B cell (primary cell): Measurements from ENCODE around the gene EMC10. TPM values are rescaled to one million over a fixed set of nuclear protein-coding genes. Genes with fewer than 3 reads are reported as not detected.

Experiments used
- ATAC-seq: fragments of 200-7000 bp; cut with Tn5 transposase; one replicate; pipeline ENCODE4 v1.10.0; 2021; ENCODE audit warnings: low read depth, mild to moderate bottlenecking, moderate number of reproducible peaks, moderate library complexity
- CTCF ChIA-PET: fragments of 350-600 bp; sonication (Branson Sonifier 250); formaldehyde crosslinking; loops from one replicate; lab custom pipeline; 2021; ENCODE audit warnings: antibody characterized with exemption, inconsistent platforms; lab: Charles Lee
- POLR2A ChIA-PET: fragments of 350-600 bp; sonication (Branson Sonifier 250); formaldehyde crosslinking; loops from one replicate; lab custom pipeline; 2021; ENCODE audit warnings: antibody characterized with exemption; lab: Charles Lee
- DNase-seq: peaks from one replicate; pipeline ENCODE4 v3.0.0; 2013
- H2AFZ ChIP-seq: 2 replicates; pipeline ENCODE4 v1.6.1; 2012; ENCODE audit warnings: mild to moderate bottlenecking, low read depth, low read length; ENCODE audit not compliant: insufficient read depth, poor library complexity, severe bottlenecking
- H3K27ac ChIP-seq, 2 donors: 1 replicate in 1 of 2; 2 replicates in 1 of 2; pipeline ENCODE4 v1.5.1; 2012 to 2013; ENCODE audit warnings: low read length in 2 of 2, mild to moderate bottlenecking in 2 of 2, moderate library complexity in 1 of 2
- H3K27me3 ChIP-seq, 4 experiments: fragments of 200-600 bp in 1 of 4; sonication (generic) in 1 of 4; replicated peaks in 1 of 4; 1 replicate in 2 of 4; 2 replicates in 2 of 4; pipeline versions ENCODE4 v1.6.1 to v1.7.0; 2013 to 2016; ENCODE audit warnings: low read length in 3 of 4, mild to moderate bottlenecking in 2 of 4, mixed read lengths in 1 of 4, moderate library complexity in 1 of 4; ENCODE audit not compliant: insufficient read depth in 4 of 4, control insufficient read depth in 3 of 4; ENCODE audit errors: control extremely low read depth in 1 of 4
- H3K36me3 ChIP-seq, 2 experiments: replicated peaks in 1 of 2; 1 replicate in 1 of 2; 2 replicates in 1 of 2; pipeline versions ENCODE4 v1.6.1 to v1.7.1; 2013; ENCODE audit warnings: low read length in 1 of 2; ENCODE audit not compliant: insufficient read depth in 2 of 2, control insufficient read depth in 1 of 2; ENCODE audit errors: control extremely low read depth in 1 of 2, extremely low read depth in 1 of 2
- H3K4me1 ChIP-seq, 2 donors: fragments of 200-600 bp in 1 of 2; sonication (generic) in 1 of 2; 1 replicate in 1 of 2; 2 replicates in 1 of 2; pipeline versions ENCODE4 v1.5.1 to v1.6.1; 2013 to 2017; ENCODE audit warnings: low read length in 2 of 2; ENCODE audit not compliant: control insufficient read depth in 2 of 2, insufficient read depth in 2 of 2
- H3K4me2 ChIP-seq: replicated peaks from 2 replicates; pipeline ENCODE3; 2012; ENCODE audit warnings: mild to moderate bottlenecking, low read depth, low read length; ENCODE audit not compliant: poor library complexity, severe bottlenecking
- H3K4me3 ChIP-seq, 5 experiments: fragments of 200-600 bp in 1 of 5; sonication (generic) in 1 of 5; 1 replicate in 3 of 5; 2 replicates in 2 of 5; pipeline versions ENCODE4 v1.5.1 to v1.7.0; 2011 to 2016; ENCODE audit warnings: low read length in 4 of 5, mild to moderate bottlenecking in 4 of 5, low read depth in 2 of 5, control low read depth in 1 of 5, moderate library complexity in 1 of 5; ENCODE audit not compliant: insufficient read depth in 1 of 5; ENCODE audit errors: control extremely low read depth in 1 of 5, extremely low read depth in 1 of 5
- H3K79me2 ChIP-seq: fragments of 200-600 bp; sonication (generic); one replicate; pipeline ENCODE4 v1.6.0; 2016; ENCODE audit warnings: low read length; ENCODE audit not compliant: control insufficient read depth, insufficient read depth
- H3K9ac ChIP-seq: fragments of 200-600 bp; sonication (generic); 2 replicates; pipeline ENCODE4 v1.6.1; 2017; ENCODE audit warnings: mild to moderate bottlenecking, low read length, moderate library complexity
- H3K9me3 ChIP-seq, 3 donors: one replicate each; pipeline versions ENCODE4 v1.6.1 to v1.7.1; 2013; ENCODE audit warnings: low read length in 2 of 3; ENCODE audit not compliant: control insufficient read depth in 2 of 3, insufficient read depth in 1 of 3; ENCODE audit errors: control extremely low read depth in 1 of 3
- H4K20me1 ChIP-seq: 2 replicates; pipeline ENCODE4 v1.6.0; 2012; ENCODE audit warnings: mild to moderate bottlenecking, low read length; ENCODE audit not compliant: insufficient read depth, control insufficient read depth, poor library complexity, severe bottlenecking
- H3K27ac Mint-ChIP-seq: one replicate; pipeline ENCODE4 v1.8.0; 2021; ENCODE audit warnings: mixed read lengths
- H3K27me3 Mint-ChIP-seq: one replicate; pipeline ENCODE4 v1.8.0; 2021; ENCODE audit warnings: mixed read lengths
- H3K4me1 Mint-ChIP-seq: one replicate; pipeline ENCODE4 v1.8.0; 2021; ENCODE audit warnings: mixed read lengths
- H3K4me3 Mint-ChIP-seq: one replicate; pipeline ENCODE4 v1.8.0; 2021; ENCODE audit warnings: mixed read lengths
- H3K9me3 Mint-ChIP-seq: one replicate; pipeline ENCODE4 v1.8.0; 2022; ENCODE audit warnings: mixed read lengths; ENCODE audit not compliant: insufficient read depth
- CTCF ChIP-seq: fragments of 200-600 bp; IDR thresholded peaks from one replicate; pipeline ENCODE4 v1.8.0; 2022; ENCODE audit warnings: antibody characterized with exemption, mild to moderate bottlenecking
- EZH2 ChIP-seq: IDR thresholded peaks from 2 replicates; pipeline ENCODE4 v1.6.1; 2012; ENCODE audit warnings: borderline replicate concordance, low read depth, mild to moderate bottlenecking, moderate library complexity, low read length; ENCODE audit not compliant: insufficient read depth, poor library complexity, severe bottlenecking
- WGBS: methylation state at CpG from one replicate; pipeline ENCODE4 v1.1.5; 2013; ENCODE audit warnings: missing lambda C conversion rate; ENCODE audit not compliant: insufficient coverage; 5-methylcytosine and 5-hydroxymethylcytosine counted together
- intact Hi-C: fragments of 100-400 bp; cut with micrococcal nuclease; formaldehyde crosslinking; loops from one replicate; pipeline ENCODE4 v1.10.0; 2022
- polyA plus RNA-seq: library from polyadenylated mRNA; depleted of rRNA; stranded (reverse); fragments of >200 nt; gene quantifications from 2 replicates; pipeline ENCODE4 v1.2.3, GENCODE V29; 2012
- total RNA-seq, 2 donors: library from RNA; stranded (reverse); fragments of 120-200 nt in 1 of 2; gene quantifications; 1 replicate in 1 of 2; 2 replicates in 1 of 2; pipeline versions ENCODE4 v1.2.3 to v1.2.4, GENCODE V29; 2013 to 2022

EMC10 gene
- total and polyA plus RNA-seq, 2 donors (not counting 1 experiment from before 2014, with no cell fraction given), result 51.1 to 88.1 TPM

GRCh38 chr19:50444059-50444458, 32.2 kb upstream of the EMC10 start:
- H3K4me3 Mint-ChIP-seq, result no peak overlapping the region
- no peaks in the 10 kb centered on the region for H3K27me3 Mint-ChIP-seq
- no peak overlapping the region for H3K9ac ChIP-seq
- no peaks in the 10 kb centered on the region for H3K4me1 ChIP-seq
- no peak overlapping the region for H3K27ac Mint-ChIP-seq
- H3K9me3 Mint-ChIP-seq, result peaks cover 2% of the 10 kb centered on the region
- POLR2A ChIA-PET, result interaction anchor here (0.6 kb wide), 1 partner anchor 113 kb away, joined by 5 read pairs; no protein-coding TSS in a partner anchor
- no peaks in the 10 kb centered on the region for H3K79me2 ChIP-seq
- H3K36me3 ChIP-seq, result no peaks in the 10 kb centered on the region
- H4K20me1 ChIP-seq, result no peaks in the 10 kb centered on the region
- intact Hi-C loops, result no loop called here
- no peak overlapping the region for H3K27ac ChIP-seq
- DNase-seq, result no peak
- H3K4me2 ChIP-seq, result no peak overlapping the region
- TF ChIP-seq CTCF, result no peak
- no peak for TF ChIP-seq EZH2
- ATAC-seq, result no peak
- H2AFZ ChIP-seq, result no peak overlapping the region
- H3K4me3 ChIP-seq, result no peak overlapping the region
- no peaks in the 10 kb centered on the region for H3K4me1 Mint-ChIP-seq
- no peaks in the 10 kb centered on the region for H3K27me3 ChIP-seq
- peaks cover 0 to 7% (median 0%) of the 10 kb centered on the region in 3 donors for H3K9me3 ChIP-seq
- CTCF ChIA-PET, result no interaction called here
- WGBS, result 80% methylated on average over 1 of the region's 1 CpG

- H3K9me3 ChIP-seq, result peaks cover 0 to 7% (median 0%) of the 10 kb centered on the region in 3 donors
- Mint-ChIP-seq H3K27ac (no peak overlapping the region), H3K27me3 (no peaks in the 10 kb centered on the region), H3K9me3 (peaks cover 2% of the 10 kb centered on the region), H3K4me1 (peaks cover 6% of the 10 kb centered on the region), H3K4me3 (no peak overlapping the region)
- no peak overlapping the region for H3K4me3 ChIP-seq
- intact Hi-C loops, result no loop called here
- no peak overlapping the region for H2AFZ ChIP-seq
- ChIA-PET CTCF (no interaction called here), POLR2A (no interaction called here)
- no peaks in the 10 kb centered on the region for H3K36me3 ChIP-seq
- no peaks in the 10 kb centered on the region for H3K4me1 ChIP-seq
- DNase-seq, result no peak
- no peak overlapping the region for H3K27ac ChIP-seq
- no CpG with 5 or more reads among the region's 5 CpGs for WGBS
- H3K79me2 ChIP-seq, result no peaks in the 10 kb centered on the region
- H3K27me3 ChIP-seq, result no peaks in the 10 kb centered on the region
- no peak overlapping the region for H3K4me2 ChIP-seq
- no peak for ATAC-seq
- no peaks in the 10 kb centered on the region for H4K20me1 ChIP-seq
- no peak overlapping the region for H3K9ac ChIP-seq
- TF ChIP-seq EZH2, result no peak
- TF ChIP-seq CTCF, result no peak
These were observed 29.3 kb upstream of the EMC10 start for GRCh38 chr19:50447053-50447452.
